Hepatocyte (in vitro differentiated cells): Measurements from ENCODE around the gene AGGF1. TPM values are rescaled to one million over a fixed set of nuclear protein-coding genes. Genes with fewer than 3 reads are reported as not detected.
A peak's percentile ranks its signal among the peaks of the same experiment; 100 is the strongest.

Source experiments
- DNase-seq: peaks from one replicate; pipeline ENCODE4 v3.0.0-alpha.2; 2016; ENCODE audit warnings: low spot score
- H2AFZ ChIP-seq: fragments of 200-600 bp; sonication (generic); 2 replicates; pipeline ENCODE4 v1.6.0; 2016; ENCODE audit warnings: antibody characterized with exemption, mild to moderate bottlenecking
- H3K27ac ChIP-seq: fragments of 200-600 bp; sonication (generic); 2 replicates; pipeline ENCODE4 v1.5.1; 2016; ENCODE audit warnings: mild to moderate bottlenecking
- H3K27me3 ChIP-seq: fragments of 200-600 bp; sonication (generic); 2 replicates; pipeline ENCODE4 v1.6.1; 2016
- H3K36me3 ChIP-seq: fragments of 200-600 bp; sonication (generic); replicated peaks from 2 replicates; pipeline ENCODE4 v1.5.1; 2016; ENCODE audit warnings: low read depth; ENCODE audit not compliant: insufficient read depth
- H3K4me1 ChIP-seq: fragments of 200-600 bp; sonication (generic); 2 replicates; pipeline ENCODE4 v1.5.1; 2016; ENCODE audit warnings: mild to moderate bottlenecking, moderate library complexity; ENCODE audit not compliant: insufficient read depth
- H3K4me2 ChIP-seq: fragments of 200-600 bp; sonication (generic); 2 replicates; pipeline ENCODE4 v1.6.0; 2016
- H3K4me3 ChIP-seq: fragments of 200-600 bp; sonication (generic); 2 replicates; pipeline ENCODE4 v1.5.1; 2016; ENCODE audit warnings: mild to moderate bottlenecking
- H3K79me2 ChIP-seq: fragments of 200-600 bp; sonication (generic); 2 replicates; pipeline ENCODE4 v1.6.0; 2017; ENCODE audit warnings: mild to moderate bottlenecking
- H3K9me2 ChIP-seq: fragments of 200-600 bp; sonication (generic); replicated peaks from 2 replicates; pipeline ENCODE4 v1.6.0; 2017; ENCODE audit warnings: mild to moderate bottlenecking; ENCODE audit not compliant: insufficient read depth
- H3K9me3 ChIP-seq: fragments of 200-600 bp; sonication (generic); 2 replicates; pipeline ENCODE4 v1.5.1; 2016; ENCODE audit warnings: low read depth, mild to moderate bottlenecking
- H4K20me1 ChIP-seq: fragments of 200-600 bp; sonication (generic); 2 replicates; pipeline ENCODE4 v1.6.0; 2016; ENCODE audit warnings: mild to moderate bottlenecking; ENCODE audit not compliant: insufficient read depth, poor library complexity, severe bottlenecking
- CTCF ChIP-seq: fragments of 200-600 bp; sonication (generic); IDR thresholded peaks from 2 replicates; pipeline ENCODE4 v1.5.1; 2016; ENCODE audit warnings: antibody characterized with exemption, mild to moderate bottlenecking; ENCODE audit not compliant: poor library complexity
- EZH2 ChIP-seq: fragments of 200-600 bp; sonication (generic); IDR thresholded peaks from 2 replicates; pipeline ENCODE4 v1.6.1; 2016; ENCODE audit warnings: antibody characterized with exemption, mild to moderate bottlenecking, borderline replicate concordance
- EZH2phosphoT487 ChIP-seq: fragments of 200-600 bp; sonication (generic); IDR thresholded peaks from one replicate; pipeline ENCODE4 v1.6.1; 2018; ENCODE audit warnings: antibody characterized with exemption, mild to moderate bottlenecking, low read depth, moderate library complexity; ENCODE audit not compliant: unreplicated experiment, severe bottlenecking
- WGBS: methylation state at CpG from one replicate; pipeline ENCODE4 v1.1.6; 2016; ENCODE audit warnings: low lambda C conversion rate; ENCODE audit errors: missing lambda C conversion rate; 5-methylcytosine and 5-hydroxymethylcytosine counted together
- polyA plus RNA-seq: library from polyadenylated mRNA; unstranded; fragments of >200 nt; fragmentation: Nextera tagmentation; extraction: Ambion mirVana; gene quantifications from 2 replicates; pipeline ENCODE4 v1.2.1, GENCODE V29; 2016
- total RNA-seq: library from RNA; depleted of rRNA; stranded (reverse); fragments of >200 nt; gene quantifications from 2 replicates; pipeline ENCODE4 v1.2.3, GENCODE V29; 2014

The AGGF1 gene
- total and polyA plus RNA-seq, 2 experiments from 2014 or later = 17.3 to 32.0 TPM

GRCh38 chr5:77080905-77081304 is 50.7 kb downstream of the AGGF1 start:
- peaks cover 11% of the 10 kb centered on the region for H3K4me1 ChIP-seq
- peaks cover 75% of the 10 kb centered on the region for H3K79me2 ChIP-seq
- no peaks in the 10 kb centered on the region for H3K27me3 ChIP-seq
- 82% methylated on average over 5 of the region's 5 CpGs for WGBS
- TF ChIP-seq EZH2phosphoT487 (no peak), EZH2 (no peak), CTCF (no peak)
- no peaks in the 10 kb centered on the region for H3K9me2 ChIP-seq
- H3K9me3 ChIP-seq = no peaks in the 10 kb centered on the region
- no peak overlapping the region for H3K4me3 ChIP-seq
- H3K36me3 ChIP-seq = no peaks in the 10 kb centered on the region
- no peak for DNase-seq
- no peak overlapping the region for H2AFZ ChIP-seq
- no peak overlapping the region for H3K4me2 ChIP-seq
- H4K20me1 ChIP-seq = peaks cover 33% of the 10 kb centered on the region
- no peak overlapping the region for H3K27ac ChIP-seq

- Histone ChIP-seq H3K4me2 (no peak overlapping the region), H3K9me3 (no peaks in the 10 kb centered on the region), H3K27ac (no peak overlapping the region), H3K79me2 (peaks cover 79% of the 10 kb centered on the region), H3K4me1 (peaks cover 4% of the 10 kb centered on the region), H3K27me3 (no peaks in the 10 kb centered on the region), H3K4me3 (no peak overlapping the region), H4K20me1 (peaks cover 29% of the 10 kb centered on the region), H3K36me3 (no peaks in the 10 kb centered on the region), H3K9me2 (no peaks in the 10 kb centered on the region), H2AFZ (no peak overlapping the region)
- TF ChIP-seq EZH2phosphoT487 (no peak), EZH2 (no peak), CTCF (no peak)
- WGBS = 92% methylated on average over 1 of the region's 1 CpG
- DNase-seq = no peak
These were observed 52.1 kb downstream of the AGGF1 start for GRCh38 chr5:77082280-77082679.

- H3K4me3 ChIP-seq = no peak overlapping the region
- H3K27me3 ChIP-seq = no peaks in the 10 kb centered on the region
- no peak for DNase-seq
- H3K9me2 ChIP-seq = no peaks in the 10 kb centered on the region
- peaks cover 22% of the 10 kb centered on the region for H4K20me1 ChIP-seq
- no peak overlapping the region for H3K4me2 ChIP-seq
- TF ChIP-seq CTCF = no peak
- TF ChIP-seq EZH2 = no peak
- TF ChIP-seq EZH2phosphoT487 = no peak
- H3K27ac ChIP-seq = no peak overlapping the region
- peaks cover 10% of the 10 kb centered on the region for H3K4me1 ChIP-seq
- no peaks in the 10 kb centered on the region for H3K36me3 ChIP-seq
- H2AFZ ChIP-seq = no peak overlapping the region
- WGBS = 96% methylated on average over 6 of the region's 6 CpGs
- peaks cover 74% of the 10 kb centered on the region for H3K79me2 ChIP-seq
- H3K9me3 ChIP-seq = no peaks in the 10 kb centered on the region
These were observed 52.9 kb downstream of the AGGF1 start for GRCh38 chr5:77083088-77083487.

GRCh38 chr5:77086368-77086688 is 56.1 kb downstream of the AGGF1 start:
- Histone ChIP-seq H2AFZ (peak overlapping the region; percentile 93), H3K27ac (peak overlapping the region; percentile 99), H3K27me3 (no peaks in the 10 kb centered on the region), H3K4me2 (peak overlapping the region; percentile 80), H3K79me2 (peaks cover 45% of the 10 kb centered on the region), H3K9me2 (no peaks in the 10 kb centered on the region), H3K4me3 (peak overlapping the region; percentile 69), H3K9me3 (no peaks in the 10 kb centered on the region), H4K20me1 (peaks cover 4% of the 10 kb centered on the region), H3K36me3 (no peaks in the 10 kb centered on the region), H3K4me1 (peaks cover 13% of the 10 kb centered on the region)
- no peak for DNase-seq
- no peak for TF ChIP-seq EZH2phosphoT487
- TF ChIP-seq EZH2 = no peak
- TF ChIP-seq CTCF = no peak
- WGBS = 0% methylated on average over 6 of the region's 6 CpGs
